Activated naive CD4-positive, alpha-beta T cell treated with anti-CD3 and anti-CD28 coated beads for 36 hours (primary cell): Measurements from ENCODE around the gene LETM1. TPM values are rescaled to one million over a fixed set of nuclear protein-coding genes. Genes with fewer than 3 reads are reported as not detected.

Experiments
- CTCF ChIA-PET: fragments of 350-600 bp; sonication (Branson Sonifier 250); formaldehyde crosslinking; loops from one replicate; lab custom pipeline; 2021; ENCODE audit warnings: antibody characterized with exemption; lab: Charles Lee
- DNase-seq: peaks from one replicate; pipeline ENCODE4 v3.0.0-alpha.2; 2020
- H3K27ac Mint-ChIP-seq: one replicate; pipeline ENCODE4 v1.8.0; 2021; ENCODE audit warnings: mild to moderate bottlenecking, mixed read lengths
- H3K27me3 Mint-ChIP-seq: one replicate; pipeline ENCODE4 v1.8.0; 2021; ENCODE audit warnings: low read depth, mixed read lengths
- H3K36me3 Mint-ChIP-seq: one replicate; pipeline ENCODE4 v1.8.0; 2021; ENCODE audit warnings: low read depth, mixed read lengths
- H3K4me1 Mint-ChIP-seq: one replicate; pipeline ENCODE4 v1.8.0; 2021; ENCODE audit warnings: low read depth, mixed read lengths
- H3K4me3 Mint-ChIP-seq: one replicate; pipeline ENCODE4 v1.8.0; 2021; ENCODE audit warnings: mild to moderate bottlenecking, moderate library complexity, mixed read lengths
- H3K9me3 Mint-ChIP-seq: one replicate; pipeline ENCODE4 v1.8.0; 2021; ENCODE audit warnings: mixed read lengths
- intact Hi-C: fragments of 100-400 bp; cut with micrococcal nuclease; formaldehyde crosslinking; loops from one replicate; pipeline ENCODE4 v1.15.1; 2023
- total RNA-seq, 2 experiments: library from RNA; stranded (reverse); gene quantifications; one replicate each; pipeline ENCODE4 v1.2.3, GENCODE V29; 2021

Gene LETM1
- total RNA-seq, 2 experiments from 2014 or later, result 36.3 to 40.5 TPM

- no peak for DNase-seq
- CTCF ChIA-PET, result no interaction called here
- Mint-ChIP-seq H3K36me3 (no peaks in the 10 kb centered on the region), H3K27me3 (peaks cover 15% of the 10 kb centered on the region), H3K27ac (no peak overlapping the region), H3K9me3 (no peaks in the 10 kb centered on the region), H3K4me3 (no peak overlapping the region), H3K4me1 (peaks cover 8% of the 10 kb centered on the region)
- intact Hi-C loops, result no loop called here
Observed at GRCh38 chr4:1764670-1765069, 91.3 kb downstream of the LETM1 start.

- Mint-ChIP-seq H3K4me3 (no peak overlapping the region), H3K27ac (no peak overlapping the region), H3K36me3 (no peaks in the 10 kb centered on the region), H3K27me3 (peaks cover 15% of the 10 kb centered on the region), H3K9me3 (no peaks in the 10 kb centered on the region), H3K4me1 (peaks cover 8% of the 10 kb centered on the region)
- intact Hi-C loops, result no loop called here
- no peak for DNase-seq
- CTCF ChIA-PET, result no interaction called here
Observed at GRCh38 chr4:1763550-1764080, 92.3 kb downstream of the LETM1 start.

GRCh38 chr4:1763070-1763549, 92.8 kb downstream of the LETM1 start:
- Mint-ChIP-seq H3K9me3 (no peaks in the 10 kb centered on the region), H3K27ac (no peak overlapping the region), H3K4me1 (peaks cover 6% of the 10 kb centered on the region), H3K36me3 (no peaks in the 10 kb centered on the region), H3K4me3 (no peak overlapping the region), H3K27me3 (peaks cover 11% of the 10 kb centered on the region)
- intact Hi-C loops, result no loop called here
- CTCF ChIA-PET, result no interaction called here
- no peak for DNase-seq

- no peak for DNase-seq
- Mint-ChIP-seq H3K4me3 (no peak overlapping the region), H3K9me3 (no peaks in the 10 kb centered on the region), H3K27ac (no peak overlapping the region), H3K36me3 (no peaks in the 10 kb centered on the region), H3K4me1 (peaks cover 4% of the 10 kb centered on the region), H3K27me3 (peaks cover 8% of the 10 kb centered on the region)
- CTCF ChIA-PET, result no interaction called here
- intact Hi-C loops, result no loop called here
Observed at GRCh38 chr4:1762264-1763010, 93.5 kb downstream of the LETM1 start.

Other genes with a start within 250 kb of the LETM1 start
- gene FAM53A, start 171.8 kb downstream of the LETM1 start, total RNA-seq, result 1 to 10 TPM; 2.6 to 3.0 TPM
- gene SLBP, start 143.8 kb downstream of the LETM1 start, total RNA-seq, result 10 to 100 TPM; 75.4 to 77.1 TPM
- 10 to 100 TPM; 19.0 to 19.8 TPM for gene TMEM129, start 134.8 kb downstream of the LETM1 start, total RNA-seq
- gene TACC3, start 134.6 kb downstream of the LETM1 start, total RNA-seq, result 100 to 1,000 TPM; 246 to 264 TPM
- under 1 TPM; 0.27 to 0.52 TPM for gene FGFR3, start 62.9 kb downstream of the LETM1 start, total RNA-seq
- gene NSD2, start 15.2 kb upstream of the LETM1 start, total RNA-seq, result 100 to 1,000 TPM; 246 to 250 TPM
- gene NELFA, start 152.8 kb upstream of the LETM1 start, total RNA-seq, result 10 to 100 TPM; 44.1 to 45.3 TPM
- gene NAT8L, start 203.2 kb upstream of the LETM1 start, total RNA-seq, result under 1 TPM; 0.21 to 0.32 TPM